Measurements from ENCODE around the gene ERICH6. TPM values are rescaled to one million over a fixed set of nuclear protein-coding genes. Genes with fewer than 3 reads are reported as not detected.

Gene ERICH6
- total and polyA plus RNA-seq, 2 donors (not counting 3 experiments of a cell fraction or from before 2014, with no cell fraction given), result not detected

DNA sequence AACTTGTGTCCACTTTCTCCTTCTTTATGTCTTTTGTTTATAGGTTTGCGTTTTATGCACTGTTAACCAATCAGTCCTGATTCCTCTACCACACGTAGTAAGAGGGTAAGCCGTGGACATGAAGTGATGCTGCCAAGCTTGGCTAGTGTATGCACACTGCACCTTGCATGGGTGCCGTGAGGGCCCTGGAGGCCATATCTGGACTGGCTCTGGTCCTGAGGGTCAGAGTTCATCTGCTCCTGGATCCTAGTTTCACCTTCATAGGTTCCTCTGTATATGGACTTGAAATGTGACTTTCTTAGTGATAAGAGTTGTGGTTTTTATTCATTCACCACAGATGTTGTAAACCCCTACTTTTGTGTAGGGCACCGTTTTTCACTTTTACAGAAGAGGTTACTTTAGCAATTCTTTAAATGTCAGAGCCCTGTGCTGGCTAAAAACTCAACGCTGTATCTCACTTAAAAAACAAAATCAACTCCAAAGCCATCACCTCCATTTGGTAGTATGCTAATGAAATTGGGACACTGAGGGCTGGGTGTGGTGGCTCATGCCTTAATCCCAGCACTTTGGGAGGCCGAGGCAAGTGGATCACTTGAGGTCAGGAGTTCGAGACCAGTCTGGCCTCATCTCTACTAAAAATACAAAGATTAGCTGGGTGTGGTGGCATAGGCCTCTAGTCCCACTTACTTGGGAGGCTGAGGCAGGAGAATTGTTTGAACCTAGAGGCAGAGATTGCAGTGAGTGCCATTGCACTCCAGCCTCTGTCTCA is 36.3 kb upstream of the ERICH6 start:
- ChIA-PET CTCF (no interaction called here), POLR2A (no interaction called here)
- no peaks in the 10 kb centered on the region for H3K9me3 ChIP-seq (replicated peaks; ENCODE audit: control insufficient read depth, insufficient read depth, low read length)
- no peaks in the 10 kb centered on the region for H4K20me1 ChIP-seq (replicated peaks; ENCODE audit: control insufficient read depth, extremely low read depth, insufficient read depth, low read length)
- H3K36me3 ChIP-seq (ENCODE audit: control insufficient read depth in 2 of 2, extremely low read depth in 1 of 2, insufficient read depth in 2 of 2, low read length in 2 of 2), result peaks cover 0 to 7% of the 10 kb centered on the region in 2 experiments
- no peak overlapping the region for H2AFZ ChIP-seq (ENCODE audit: low read depth, low read length)
- no peak for DNase-seq (ENCODE audit: low read depth, low spot score)
- TF ChIP-seq JUN (IDR thresholded peaks at IDR 0.05; ENCODE audit: borderline replicate concordance, insufficient read depth, insufficient read length, low read depth) (no peak), POLR2A (IDR thresholded peaks at IDR 0.05; ENCODE audit: low read depth, low read length) (no peak), MYC (IDR thresholded peaks at IDR 0.05; ENCODE audit: low read depth, low read length) (no peak), FOS (IDR thresholded peaks at IDR 0.05; ENCODE audit: borderline replicate concordance, insufficient read depth, low read length) (no peak)
- TF ChIP-seq, protein P1, sequence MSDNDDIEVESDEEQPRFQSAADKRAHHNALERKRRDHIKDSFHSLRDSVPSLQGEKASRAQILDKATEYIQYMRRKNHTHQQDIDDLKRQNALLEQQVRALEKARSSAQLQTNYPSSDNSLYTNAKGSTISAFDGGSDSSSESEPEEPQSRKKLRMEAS (IDR thresholded peaks at IDR 0.05; ENCODE audit: insufficient read depth, insufficient read length), result no peak
- H3K4me2 ChIP-seq (ENCODE audit: insufficient read depth, low read length), result no peak overlapping the region
- BruUV-seq (replicated peaks), result no TSS peak
- no peak overlapping the region for H3K27ac ChIP-seq (ENCODE audit: insufficient read depth, low read depth, low read length)
- H3K4me1 ChIP-seq (ENCODE audit: control insufficient read depth, extremely low read depth, insufficient read depth, low read length), result no peaks in the 10 kb centered on the region
- no peak overlapping the region for H3K9ac ChIP-seq (replicated peaks; ENCODE audit: extremely low read depth, insufficient read depth, low read length)
- H3K9me1 ChIP-seq (replicated peaks; ENCODE audit: control insufficient read depth, extremely low read depth, insufficient read depth, low read length), result no peaks in the 10 kb centered on the region
- dilution Hi-C loops (cut with MboI; ENCODE audit: extremely low pct_ligation_motif_present, low sequenced_read_pairs) (no loop called here), intact Hi-C loops (cut with micrococcal nuclease) (no loop called here)
- FAIRE-seq, result no peak
- no peak overlapping the region for H3K4me3 ChIP-seq (replicated peaks in 1 of 3; ENCODE audit: insufficient read depth in 1 of 3, low read depth in 1 of 3, low read length in 3 of 3)
- no peaks in the 10 kb centered on the region for H3K27me3 ChIP-seq (ENCODE audit: control insufficient read depth in 2 of 2, insufficient read depth in 2 of 2, low read length in 2 of 2)
- peaks cover 23% of the 10 kb centered on the region for H3K79me2 ChIP-seq (ENCODE audit: control insufficient read depth, insufficient read depth, low read length)

DNA sequence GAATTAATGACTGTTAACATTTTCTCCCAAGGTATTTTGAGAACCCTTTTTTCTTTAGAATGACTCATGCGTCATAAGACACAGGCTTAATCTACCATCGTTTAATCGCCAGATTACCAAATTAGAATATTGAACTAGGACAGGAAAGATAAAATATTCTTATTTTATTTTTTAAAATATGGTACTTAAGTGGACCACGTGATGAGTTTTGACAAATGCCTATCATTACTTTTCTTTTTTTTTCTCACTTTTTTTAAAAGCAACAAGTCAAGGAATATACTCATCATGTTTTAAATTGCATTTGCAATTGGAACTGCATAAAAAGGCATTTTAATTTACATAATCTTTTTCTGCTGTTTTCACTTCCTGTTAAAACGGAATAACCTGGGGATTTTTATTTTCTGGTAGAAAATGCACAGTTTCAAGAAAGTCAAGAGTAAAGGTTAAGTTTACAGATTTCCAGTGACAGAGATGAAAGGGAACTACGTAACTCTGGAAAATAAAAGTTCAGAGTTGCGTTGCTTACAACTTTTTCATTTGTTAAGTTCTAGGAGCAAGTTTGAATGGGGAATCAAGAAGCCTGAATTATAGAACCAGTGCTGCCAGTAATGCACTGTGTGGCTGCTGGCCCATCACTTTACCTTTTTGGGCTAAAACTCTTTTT is 35.6 kb upstream of the ERICH6 start:
- DNase-seq (ENCODE audit: low read depth, low spot score) (no peak), FAIRE-seq (no peak)
- Histone ChIP-seq H3K36me3 (ENCODE audit: control insufficient read depth in 2 of 2, extremely low read depth in 1 of 2, insufficient read depth in 2 of 2, low read length in 2 of 2) (peaks cover 0 to 7% of the 10 kb centered on the region in 2 experiments), H3K27ac (ENCODE audit: insufficient read depth, low read depth, low read length) (no peak overlapping the region), H4K20me1 (replicated peaks; ENCODE audit: control insufficient read depth, extremely low read depth, insufficient read depth, low read length) (no peaks in the 10 kb centered on the region), H3K9ac (replicated peaks; ENCODE audit: extremely low read depth, insufficient read depth, low read length) (no peak overlapping the region), H3K4me3 (replicated peaks in 1 of 3; ENCODE audit: insufficient read depth in 1 of 3, low read depth in 1 of 3, low read length in 3 of 3) (no peak overlapping the region), H3K4me2 (ENCODE audit: insufficient read depth, low read length) (no peak overlapping the region), H2AFZ (ENCODE audit: low read depth, low read length) (no peak overlapping the region), H3K27me3 (ENCODE audit: control insufficient read depth in 2 of 2, insufficient read depth in 2 of 2, low read length in 2 of 2) (no peaks in the 10 kb centered on the region), H3K9me3 (replicated peaks; ENCODE audit: control insufficient read depth, insufficient read depth, low read length) (no peaks in the 10 kb centered on the region), H3K9me1 (replicated peaks; ENCODE audit: control insufficient read depth, extremely low read depth, insufficient read depth, low read length) (no peaks in the 10 kb centered on the region), H3K4me1 (ENCODE audit: control insufficient read depth, extremely low read depth, insufficient read depth, low read length) (no peaks in the 10 kb centered on the region), H3K79me2 (ENCODE audit: control insufficient read depth, insufficient read depth, low read length) (peaks cover 16% of the 10 kb centered on the region)
- no TSS peak for BruUV-seq (replicated peaks)
- ChIA-PET POLR2A (no interaction called here), CTCF (no interaction called here)
- TF ChIP-seq MYC (IDR thresholded peaks at IDR 0.05; ENCODE audit: low read depth, low read length) (no peak), FOS (IDR thresholded peaks at IDR 0.05; ENCODE audit: borderline replicate concordance, insufficient read depth, low read length) (no peak), EZH2 (IDR thresholded peaks at IDR 0.05; ENCODE audit: borderline replicate concordance, low read depth, low read length, severe bottlenecking) (no peak), POLR2AphosphoS5 (IDR thresholded peaks at IDR 0.05; ENCODE audit: insufficient read depth, low read depth, low read length) (no peak), GATA2 (IDR thresholded peaks at IDR 0.05; ENCODE audit: insufficient read depth, insufficient read length, low read depth, low read length) (no peak), POLR2A (IDR thresholded peaks at IDR 0.05; ENCODE audit: low read depth, low read length) (no peak), JUN (IDR thresholded peaks at IDR 0.05; ENCODE audit: borderline replicate concordance, insufficient read depth, insufficient read length, low read depth) (no peak)
- TF ChIP-seq, protein P1 (IDR thresholded peaks at IDR 0.05; ENCODE audit: insufficient read depth, insufficient read length), result no peak
- TF ChIP-seq, protein P2, sequence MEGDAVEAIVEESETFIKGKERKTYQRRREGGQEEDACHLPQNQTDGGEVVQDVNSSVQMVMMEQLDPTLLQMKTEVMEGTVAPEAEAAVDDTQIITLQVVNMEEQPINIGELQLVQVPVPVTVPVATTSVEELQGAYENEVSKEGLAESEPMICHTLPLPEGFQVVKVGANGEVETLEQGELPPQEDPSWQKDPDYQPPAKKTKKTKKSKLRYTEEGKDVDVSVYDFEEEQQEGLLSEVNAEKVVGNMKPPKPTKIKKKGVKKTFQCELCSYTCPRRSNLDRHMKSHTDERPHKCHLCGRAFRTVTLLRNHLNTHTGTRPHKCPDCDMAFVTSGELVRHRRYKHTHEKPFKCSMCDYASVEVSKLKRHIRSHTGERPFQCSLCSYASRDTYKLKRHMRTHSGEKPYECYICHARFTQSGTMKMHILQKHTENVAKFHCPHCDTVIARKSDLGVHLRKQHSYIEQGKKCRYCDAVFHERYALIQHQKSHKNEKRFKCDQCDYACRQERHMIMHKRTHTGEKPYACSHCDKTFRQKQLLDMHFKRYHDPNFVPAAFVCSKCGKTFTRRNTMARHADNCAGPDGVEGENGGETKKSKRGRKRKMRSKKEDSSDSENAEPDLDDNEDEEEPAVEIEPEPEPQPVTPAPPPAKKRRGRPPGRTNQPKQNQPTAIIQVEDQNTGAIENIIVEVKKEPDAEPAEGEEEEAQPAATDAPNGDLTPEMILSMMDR (IDR thresholded peaks at IDR 0.05; ENCODE audit: extremely low read depth in 1 of 2, insufficient read depth in 1 of 2, low read depth in 1 of 2, low read length in 2 of 2), result no peak
- intact Hi-C loops (cut with micrococcal nuclease), result no loop called here
- dilution Hi-C loops (cut with MboI; ENCODE audit: extremely low pct_ligation_motif_present, low sequenced_read_pairs), result no loop called here
